Sigmoid colon (tissue), 7 donors: ENCODE measurements around the gene MLC1. TPM values are rescaled to one million over a fixed set of nuclear protein-coding genes. Genes with fewer than 3 reads are reported as not detected.
A peak's percentile ranks its signal among the peaks of the same experiment; 100 is the strongest.

Experiments used
- DNase-seq: peaks from one replicate; pipeline ENCODE4 v3.0.0-alpha.2; 2019
- H3K27ac ChIP-seq, 4 donors: fragments of 200-600 bp; sonication (generic); one replicate each; pipeline ENCODE4 v1.5.1; 2016 to 2019; ENCODE audit warnings: mild to moderate bottlenecking in 1 of 4
- H3K27me3 ChIP-seq, 3 donors: fragments of 200-600 bp; sonication (generic); one replicate each; pipeline ENCODE4 v1.5.1; 2019; ENCODE audit warnings: mild to moderate bottlenecking in 1 of 3
- H3K36me3 ChIP-seq, 4 donors: fragments of 200-600 bp; sonication (generic); one replicate each; pipeline ENCODE4 v1.5.1; 2016 to 2019
- H3K4me1 ChIP-seq, 4 donors: fragments of 200-600 bp; sonication (generic); one replicate each; pipeline ENCODE4 v1.5.1; 2017 to 2019
- H3K4me3 ChIP-seq, 4 donors: fragments of 200-600 bp; sonication (generic); one replicate each; pipeline ENCODE4 v1.5.1; 2017 to 2019; ENCODE audit warnings: mild to moderate bottlenecking in 2 of 4, moderate library complexity in 1 of 4
- H3K9me3 ChIP-seq, 4 donors: fragments of 200-600 bp in 3 of 4; sonication (generic) in 3 of 4; one replicate each; pipeline versions ENCODE4 v1.5.1 to v1.6.1; 2013 to 2019
- CTCF ChIP-seq, 4 experiments: fragments of 450-650 bp in 3 of 4; fragments of 200-600 bp in 1 of 4; IDR thresholded peaks; one replicate each; pipeline ENCODE4 v1.5.1; 2016 to 2019; ENCODE audit warnings: antibody characterized with exemption in 4 of 4, mild to moderate bottlenecking in 3 of 4, moderate library complexity in 2 of 4
- EP300 ChIP-seq, 4 donors: sonication (generic); formaldehyde crosslinking; IDR thresholded peaks; one replicate each; pipeline ENCODE4 v1.6.1; 2017; ENCODE audit warnings: antibody characterized with exemption in 4 of 4
- POLR2A ChIP-seq, 2 donors: fragments of 450-650 bp; IDR thresholded peaks; one replicate each; pipeline ENCODE4 v1.6.1; 2016; ENCODE audit warnings: antibody characterized with exemption in 2 of 2, mild to moderate bottlenecking in 2 of 2, moderate library complexity in 2 of 2
- POLR2AphosphoS5 ChIP-seq, 4 donors: sonication (generic); formaldehyde crosslinking; IDR thresholded peaks; one replicate each; pipeline ENCODE4 v1.6.1; 2017; ENCODE audit warnings: antibody characterized with exemption in 4 of 4
- WGBS, 2 donors: extraction: QIAGEN DNeasy Blood & Tissue Kit; methylation state at CpG; one replicate each; pipeline ENCODE4 v1.1.7; 2013; 5-methylcytosine and 5-hydroxymethylcytosine counted together
- intact Hi-C: fragments of 100-400 bp; cut with DNase I; formaldehyde crosslinking; loops from one replicate; pipeline ENCODE4 v1.15.1; 2023
- polyA plus RNA-seq, 3 donors: library from polyadenylated mRNA; stranded (reverse); fragments of 200-250 nt; gene quantifications; one replicate each; pipeline ENCODE4 v1.2.3, GENCODE V29; 2013
- total RNA-seq, 4 donors: library from RNA; depleted of rRNA; stranded (reverse); fragments of >200 nt; gene quantifications; one replicate each; pipeline ENCODE4 v1.1.0, GENCODE V29; 2016
- donor health status: healthy with polysubstance abuse.
- donor health status: Bipolar disorder and iron deficiency.
- donor health status: healthy.

The MLC1 gene
- total and polyA plus RNA-seq, 7 donors: 0.14 to 0.23 (median 0.16) TPM; not detected in 4

- Histone ChIP-seq H3K27me3 (peaks cover 19 to 49% (median 32%) of the 10 kb centered on the region in 3 donors), H3K9me3 (peaks cover 0 to 4% (median 0%) of the 10 kb centered on the region in 4 donors), H3K27ac (no peak overlapping the region), H3K4me3 (no peak overlapping the region), H3K36me3 (no peaks in the 10 kb centered on the region), H3K4me1 (peaks cover 0 to 9% (median 9%) of the 10 kb centered on the region in 4 donors)
- peak; percentile 36 for DNase-seq
- WGBS, 2 donors: 65 to 68% methylated on average over 3 of the region's 3 CpGs
- TF ChIP-seq POLR2AphosphoS5 (IDR thresholded peaks at IDR 0.05) (no peak), EP300 (IDR thresholded peaks at IDR 0.05) (no peak), POLR2A (IDR thresholded peaks at IDR 0.05) (no peak)
- intact Hi-C loops: no loop called here
Observed at GRCh38 chr22:50019316-50019715, 65.9 kb downstream of the MLC1 start.

- Histone ChIP-seq H3K27me3 (peaks cover 22 to 53% (median 38%) of the 10 kb centered on the region in 3 donors), H3K4me1 (peaks cover 0 to 11% (median 10%) of the 10 kb centered on the region in 4 donors), H3K36me3 (no peaks in the 10 kb centered on the region), H3K4me3 (no peak overlapping the region), H3K9me3 (peaks cover 0 to 4% (median 0%) of the 10 kb centered on the region in 4 donors), H3K27ac (no peak overlapping the region)
- 51 to 57% methylated on average over 11 of the region's 11 CpGs for WGBS, 2 donors
- no peak for TF ChIP-seq POLR2A (IDR thresholded peaks at IDR 0.05)
- no peak for TF ChIP-seq POLR2AphosphoS5 (IDR thresholded peaks at IDR 0.05)
- no peak for TF ChIP-seq EP300 (IDR thresholded peaks at IDR 0.05)
- TF ChIP-seq CTCF (IDR thresholded peaks at IDR 0.05): no peak
- intact Hi-C loops: no loop called here
- no peak for DNase-seq
Observed at GRCh38 chr22:50018608-50019285, 66.5 kb downstream of the MLC1 start.

- Histone ChIP-seq H3K4me3 (no peak overlapping the region), H3K4me1 (peaks cover 0 to 11% (median 10%) of the 10 kb centered on the region in 4 donors), H3K27me3 (peaks cover 25 to 63% (median 48%) of the 10 kb centered on the region in 3 donors), H3K36me3 (no peaks in the 10 kb centered on the region), H3K9me3 (peaks cover 0 to 4% (median 0%) of the 10 kb centered on the region in 4 donors), H3K27ac (no peak overlapping the region)
- TF ChIP-seq CTCF (IDR thresholded peaks at IDR 0.05) (no peak), EP300 (IDR thresholded peaks at IDR 0.05) (no peak), POLR2AphosphoS5 (IDR thresholded peaks at IDR 0.05) (no peak), POLR2A (IDR thresholded peaks at IDR 0.05) (no peak)
- WGBS, 2 donors: 76 to 88% methylated on average over 6 of the region's 6 CpGs
- intact Hi-C loops: no loop called here
- DNase-seq: peak; percentile 35
Observed at GRCh38 chr22:50017701-50018224, 67.5 kb downstream of the MLC1 start.

GRCh38 chr22:50016988-50017700, 68.1 kb downstream of the MLC1 start:
- Histone ChIP-seq H3K9me3 (peaks cover 0 to 4% (median 0%) of the 10 kb centered on the region in 4 donors), H3K4me1 (peaks cover 0 to 11% (median 10%) of the 10 kb centered on the region in 4 donors), H3K36me3 (no peaks in the 10 kb centered on the region), H3K27ac (no peak overlapping the region), H3K4me3 (no peak overlapping the region), H3K27me3 (peaks cover 29 to 69% (median 54%) of the 10 kb centered on the region in 3 donors)
- WGBS, 2 donors: 71 to 72% methylated on average over 21 of the region's 21 CpGs
- DNase-seq: peak; percentile 50
- TF ChIP-seq CTCF (IDR thresholded peaks at IDR 0.05) (no peak), POLR2AphosphoS5 (IDR thresholded peaks at IDR 0.05) (no peak), EP300 (IDR thresholded peaks at IDR 0.05) (no peak), POLR2A (IDR thresholded peaks at IDR 0.05) (no peak)
- intact Hi-C loops: no loop called here
